VCaP (cell line): Measurements from ENCODE around the gene KLHL4.
"Not testable (repeated sequence)": the region's sequence is repeated elsewhere in the genome, so short reads cannot be mapped to it uniquely, and the experiment has no call there.

Experiments
- H3K27ac ChIP-seq: fragments of 450-650 bp; 2 replicates; pipeline ENCODE4 v1.5.1; 2017
- CTCF ChIP-seq: fragments of 450-650 bp; conservative IDR thresholded peaks from 2 replicates; pipeline ENCODE4 v1.5.1; 2017; ENCODE audit warnings: mild to moderate bottlenecking, moderate library complexity

Gene KLHL4

GRCh38 chrX:87663421-87663820 is 145.8 kb downstream of the KLHL4 start:
- no peak overlapping the region for H3K27ac ChIP-seq
- TF ChIP-seq CTCF: no peak

- H3K27ac ChIP-seq: no peak overlapping the region
Observed at GRCh38 chrX:87664381-87664780, 146.8 kb downstream of the KLHL4 start.

GRCh38 chrX:87679849-87680248 is 162.2 kb downstream of the KLHL4 start:
- TF ChIP-seq CTCF: no peak
- no peak overlapping the region for H3K27ac ChIP-seq

More at GRCh38 chrX:87664381-87664780, 146.8 kb downstream of the KLHL4 start:
- peak; percentile 63 for TF ChIP-seq CTCF

GRCh38 chrX:87687703-87688102 is 170.1 kb downstream of the KLHL4 start:
- TF ChIP-seq CTCF: no peak
- H3K27ac ChIP-seq: no peak overlapping the region

- not testable (repeated sequence) for H3K27ac ChIP-seq
Observed at GRCh38 chrX:87688113-87688748, 170.6 kb downstream of the KLHL4 start.

GRCh38 chrX:87689218-87689617 is 171.6 kb downstream of the KLHL4 start:
- not testable (repeated sequence) for H3K27ac ChIP-seq

- H3K27ac ChIP-seq: no peak overlapping the region
- no peak for TF ChIP-seq CTCF
Observed at GRCh38 chrX:87693204-87693603, 175.6 kb downstream of the KLHL4 start.

GRCh38 chrX:87697409-87697808 is 179.8 kb downstream of the KLHL4 start:
- H3K27ac ChIP-seq: no peak overlapping the region
- TF ChIP-seq CTCF: no peak

- no peak for TF ChIP-seq CTCF
- no peak overlapping the region for H3K27ac ChIP-seq
Observed at GRCh38 chrX:87702795-87703194, 185.2 kb downstream of the KLHL4 start.

GRCh38 chrX:87703469-87703868 is 185.9 kb downstream of the KLHL4 start:
- not testable (repeated sequence) for H3K27ac ChIP-seq
